ENCODE data around the gene ELOVL5.

DNA sequence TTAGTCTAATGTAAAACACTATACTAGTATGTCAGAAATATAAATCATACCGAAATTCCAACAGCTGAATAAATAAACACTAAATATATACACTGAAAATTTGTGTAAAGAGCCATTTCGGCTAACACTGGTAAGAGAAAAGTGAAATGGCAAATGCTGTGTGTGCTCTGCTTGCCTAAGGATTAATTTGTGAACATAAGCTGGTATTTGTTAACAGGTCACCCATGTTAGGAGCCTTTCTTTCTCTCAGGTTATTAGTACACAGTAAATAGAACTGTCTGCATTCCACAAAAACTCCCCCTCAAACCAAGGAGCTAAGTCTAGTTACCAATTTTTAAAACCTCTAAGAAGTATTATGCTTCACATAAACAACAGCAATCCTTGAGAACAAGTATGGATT, 27.0 kb downstream of the ELOVL5 start:
- TF ChIP-seq POLR2AphosphoS5 (IDR thresholded peaks at IDR 0.05; ENCODE audit: borderline replicate concordance, low read depth, low read length) (no peak), EZH2 (IDR thresholded peaks at IDR 0.05) (no peak)
